ENCODE measurements around the gene ADAMTSL2.

ADAMTSL2 gene

DNA sequence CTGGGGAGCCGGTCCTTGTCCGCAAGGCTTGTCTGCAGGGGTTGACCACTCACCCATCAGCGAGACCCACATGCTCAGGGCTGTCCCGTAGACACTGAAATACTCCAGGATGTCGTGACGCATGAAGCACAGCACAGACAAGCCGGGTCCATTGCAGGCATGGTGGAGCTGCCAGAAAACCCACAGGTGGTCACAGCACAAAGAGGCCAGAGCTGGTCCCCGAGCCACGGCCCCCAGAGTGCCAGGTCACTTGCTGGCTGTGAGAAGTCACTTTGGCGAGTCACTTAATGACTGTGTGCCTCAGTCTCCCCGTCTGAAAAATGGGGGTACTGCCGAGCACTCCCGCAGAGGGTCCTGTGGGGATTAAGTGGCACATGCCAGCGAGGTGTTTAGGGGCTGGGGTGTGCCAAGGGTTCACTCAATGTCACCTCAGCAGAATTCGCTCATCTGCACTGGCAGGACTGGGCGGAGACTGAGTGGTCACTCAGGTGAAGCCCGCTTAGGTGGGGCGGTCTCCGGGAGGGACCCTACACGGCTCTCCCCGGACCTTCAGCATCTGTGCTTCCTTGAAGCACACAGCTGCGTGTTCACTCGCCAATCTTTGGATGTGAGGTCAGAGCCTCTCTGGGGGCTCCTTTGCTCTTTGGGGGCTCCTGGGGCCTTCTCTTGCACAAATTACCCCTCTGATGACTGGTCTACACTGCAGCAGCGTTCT, 14.2 kb upstream of the ADAMTSL2 start:
- TF ChIP-seq, protein P1, sequence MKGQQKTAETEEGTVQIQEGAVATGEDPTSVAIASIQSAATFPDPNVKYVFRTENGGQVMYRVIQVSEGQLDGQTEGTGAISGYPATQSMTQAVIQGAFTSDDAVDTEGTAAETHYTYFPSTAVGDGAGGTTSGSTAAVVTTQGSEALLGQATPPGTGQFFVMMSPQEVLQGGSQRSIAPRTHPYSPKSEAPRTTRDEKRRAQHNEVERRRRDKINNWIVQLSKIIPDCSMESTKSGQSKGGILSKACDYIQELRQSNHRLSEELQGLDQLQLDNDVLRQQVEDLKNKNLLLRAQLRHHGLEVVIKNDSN (IDR thresholded peaks at IDR 0.05): no peak
- TF ChIP-seq REST (IDR thresholded peaks at IDR 0.05; ENCODE audit: low read depth): no peak

DNA sequence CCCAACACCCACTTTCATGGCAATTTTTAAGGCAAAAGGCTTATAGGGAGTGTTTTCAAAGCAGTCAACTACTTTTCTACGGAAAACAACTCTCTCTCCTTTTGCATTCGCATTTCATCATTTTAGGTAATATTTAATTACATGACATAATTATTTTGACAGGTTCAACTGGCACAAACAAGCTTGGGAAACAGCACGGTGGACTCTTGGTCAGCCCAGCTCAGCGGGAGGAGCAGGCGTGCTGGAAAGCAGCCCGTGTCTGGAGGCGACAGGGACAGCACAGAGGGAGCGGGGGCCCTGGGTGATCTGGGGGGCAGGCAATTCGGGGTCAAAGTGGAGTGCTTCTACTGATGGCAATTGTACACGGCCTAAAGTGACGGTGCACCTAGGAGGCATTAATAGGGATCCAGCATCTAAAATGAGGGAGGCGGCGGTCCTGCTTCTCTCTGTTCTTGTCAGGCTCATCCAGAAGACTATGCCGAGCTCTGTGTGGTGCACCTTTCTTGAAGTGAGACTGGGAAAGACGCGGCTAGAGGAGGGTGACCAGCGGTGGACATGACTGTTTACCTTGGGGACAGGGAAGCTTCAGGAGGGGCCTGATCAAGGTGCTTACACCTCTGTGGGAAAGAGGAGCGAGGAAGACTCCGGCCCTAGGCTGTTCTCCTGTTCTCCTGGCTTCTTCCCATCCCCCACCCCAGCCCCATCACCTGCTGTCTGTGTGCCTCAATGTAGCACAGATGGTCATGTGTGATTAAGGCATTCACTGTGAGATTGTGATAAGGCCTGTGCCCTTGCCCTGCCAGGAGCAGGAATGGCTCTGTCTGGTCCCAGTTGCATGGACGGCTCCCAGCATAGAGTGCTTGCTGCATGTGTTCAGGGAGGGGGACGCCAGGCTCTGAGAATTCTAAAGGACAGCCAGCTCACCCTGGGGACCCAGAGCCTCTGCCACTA, 13.1 kb upstream of the ADAMTSL2 start:
- TF ChIP-seq CREB1 (IDR thresholded peaks at IDR 0.05; ENCODE audit: low read depth) (no peak), EP300 (IDR thresholded peaks at IDR 0.05; ENCODE audit: borderline replicate concordance) (no peak), FOXM1 (IDR thresholded peaks at IDR 0.05; ENCODE audit: borderline replicate concordance, low read depth) (no peak), TAF1 (IDR thresholded peaks at IDR 0.05; ENCODE audit: low read depth) (no peak), TEAD4 (IDR thresholded peaks at IDR 0.05) (no peak)
- TF ChIP-seq, protein P1 (IDR thresholded peaks at IDR 0.05): no peak

DNA sequence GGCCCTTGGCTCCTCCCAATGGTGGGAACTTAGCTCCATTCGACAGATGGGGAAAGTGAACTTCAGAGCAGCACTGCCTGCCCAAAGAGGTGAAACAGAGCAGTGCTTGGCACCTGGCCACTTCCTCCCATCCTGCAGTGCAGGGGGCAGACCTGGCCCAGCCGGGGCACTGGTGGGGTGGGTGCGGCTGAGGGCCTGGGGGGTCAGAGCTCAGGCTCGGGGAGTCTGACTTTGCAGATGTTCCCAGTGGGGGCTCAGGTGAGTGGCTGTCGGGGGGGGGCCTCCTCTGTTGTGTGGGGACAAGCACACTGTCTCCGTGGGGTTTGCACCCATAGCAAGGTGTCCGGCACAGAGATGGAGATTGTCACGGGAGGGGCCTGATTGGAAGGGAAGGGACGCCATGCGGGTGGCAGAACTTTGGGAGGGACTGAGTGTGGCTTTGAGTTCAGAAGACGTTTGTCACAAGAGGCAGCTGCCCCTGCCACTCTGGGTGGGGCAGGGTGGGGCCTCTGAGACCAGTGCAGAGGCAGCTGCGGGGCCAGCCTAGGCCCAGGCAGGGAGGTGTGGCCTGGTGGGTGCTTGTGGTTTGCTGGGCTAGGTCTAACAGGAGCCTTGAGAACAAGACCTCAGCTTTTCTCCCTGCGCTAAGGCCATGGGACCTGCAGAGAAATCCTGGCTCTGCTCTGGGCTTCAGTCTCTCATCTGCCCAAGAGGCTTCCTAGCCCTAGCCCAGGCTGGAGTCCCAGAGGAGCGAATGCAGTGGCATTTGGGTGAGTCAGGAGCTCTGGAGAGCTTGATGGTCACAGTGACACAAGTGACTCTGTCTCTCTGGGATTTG, 12.2 kb upstream of the ADAMTSL2 start:
- no peak for TF ChIP-seq ZBTB7A (IDR thresholded peaks at IDR 0.05; ENCODE audit: low read depth)
- TF ChIP-seq EP300 (IDR thresholded peaks at IDR 0.05; ENCODE audit: borderline replicate concordance): no peak
- TF ChIP-seq EGR1 (IDR thresholded peaks at IDR 0.05): no peak
- TF ChIP-seq TAF1 (IDR thresholded peaks at IDR 0.05; ENCODE audit: low read depth): no peak
- TF ChIP-seq CEBPB (IDR thresholded peaks at IDR 0.05): no peak
- TF ChIP-seq REST (IDR thresholded peaks at IDR 0.05; ENCODE audit: low read depth): no peak
- TF ChIP-seq, protein P2, sequence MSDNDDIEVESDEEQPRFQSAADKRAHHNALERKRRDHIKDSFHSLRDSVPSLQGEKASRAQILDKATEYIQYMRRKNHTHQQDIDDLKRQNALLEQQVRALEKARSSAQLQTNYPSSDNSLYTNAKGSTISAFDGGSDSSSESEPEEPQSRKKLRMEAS (IDR thresholded peaks at IDR 0.05): no peak
- TF ChIP-seq NFIC (IDR thresholded peaks at IDR 0.05): no peak
- TF ChIP-seq, protein P1 (IDR thresholded peaks at IDR 0.05): no peak
- TF ChIP-seq TCF12 (IDR thresholded peaks at IDR 0.05; ENCODE audit: low read depth): no peak

DNA sequence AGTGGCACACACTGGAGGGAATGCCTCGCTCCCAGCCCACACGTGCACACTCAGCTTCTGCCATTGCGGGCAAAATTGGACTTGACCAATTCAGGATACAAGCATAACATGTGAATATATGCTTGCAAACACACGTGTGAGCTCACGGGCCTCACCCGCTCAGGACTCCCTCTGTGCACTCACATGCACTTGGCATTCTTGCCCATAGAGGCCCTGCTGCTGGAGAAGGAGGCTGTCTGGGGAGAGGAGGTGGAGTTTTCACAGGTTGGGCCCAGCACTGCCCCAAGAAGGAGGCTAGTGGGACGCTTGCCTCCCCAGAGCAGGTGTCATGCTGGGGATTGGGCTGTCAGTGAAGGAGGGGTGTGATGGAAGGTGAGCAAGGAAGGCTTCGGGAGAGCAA, 11.4 kb upstream of the ADAMTSL2 start:
- TF ChIP-seq TEAD4 (IDR thresholded peaks at IDR 0.05) (no peak), CREB1 (IDR thresholded peaks at IDR 0.05; ENCODE audit: low read depth) (no peak), ZBTB7A (IDR thresholded peaks at IDR 0.05; ENCODE audit: low read depth) (no peak), FOXM1 (IDR thresholded peaks at IDR 0.05; ENCODE audit: borderline replicate concordance, low read depth) (no peak), EP300 (IDR thresholded peaks at IDR 0.05; ENCODE audit: borderline replicate concordance) (no peak), REST (IDR thresholded peaks at IDR 0.05; ENCODE audit: low read depth) (no peak), EGR1 (IDR thresholded peaks at IDR 0.05) (no peak), YY1 (IDR thresholded peaks at IDR 0.05; ENCODE audit: low read depth) (no peak), CEBPB (IDR thresholded peaks at IDR 0.05) (no peak), RAD21 (IDR thresholded peaks at IDR 0.05; ENCODE audit: low read depth) (no peak)
- TF ChIP-seq, protein P1 (IDR thresholded peaks at IDR 0.05): no peak
